Caco-2 (cell line): Measurements from ENCODE around the gene ZNF497. TPM values are rescaled to one million over a fixed set of nuclear protein-coding genes. Genes with fewer than 3 reads are reported as not detected.
A peak's percentile ranks its signal among the peaks of the same experiment; 100 is the strongest.

Experiments used
- BruUV-seq: library from RNA; stranded (reverse); fragments of 400-500 nt; replicated peaks from 2 replicates; lab custom pipeline; 2021; lab: Mats Ljungman, UMichigan
- CTCF ChIA-PET: fragments of 300-600 bp; sonication (Branson Sonifier 250); formaldehyde crosslinking; loops from one replicate; lab custom pipeline; 2022; ENCODE audit warnings: antibody characterized with exemption; lab: Charles Lee
- POLR2A ChIA-PET: fragments of 300-600 bp; sonication (Branson Sonifier 250); formaldehyde crosslinking; loops from one replicate; lab custom pipeline; 2022; ENCODE audit warnings: antibody characterized with exemption; lab: Charles Lee
- DNase-seq, 2 experiments: peaks; one replicate each; pipeline versions ENCODE4 v3.0.0 to v3.0.0-alpha.2; 2020 to 2022
- H3K27me3 ChIP-seq: replicated peaks from 2 replicates; pipeline ENCODE4 v1.6.0; 2011; ENCODE audit warnings: low read length; ENCODE audit not compliant: control insufficient read depth, insufficient read depth
- H3K36me3 ChIP-seq: 2 replicates; pipeline ENCODE4 v1.5.1; 2011; ENCODE audit warnings: low read length; ENCODE audit not compliant: control insufficient read depth, insufficient read depth
- H3K4me1 ChIP-seq: fragments of 250-450 bp; sonication (Bioruptor Pico); 2 replicates; pipeline ENCODE4 v1.5.1; 2020; ENCODE audit warnings: mild to moderate bottlenecking
- H3K4me3 ChIP-seq: 2 replicates; pipeline ENCODE4 v1.5.1; 2011; ENCODE audit warnings: low read depth, mild to moderate bottlenecking, control low read depth, low read length
- H3K9me3 ChIP-seq: fragments of 250-450 bp; sonication (Bioruptor Pico); 2 replicates; pipeline ENCODE4 v1.5.1; 2020; ENCODE audit warnings: mild to moderate bottlenecking, moderate library complexity
- H3K27ac Mint-ChIP-seq: one replicate; pipeline ENCODE4 v1.8.0; 2022; ENCODE audit warnings: mixed read lengths; ENCODE audit not compliant: unreplicated experiment
- H3K27me3 Mint-ChIP-seq: one replicate; pipeline ENCODE4 v1.8.0; 2022; ENCODE audit warnings: mixed read lengths; ENCODE audit not compliant: insufficient read depth, unreplicated experiment
- H3K36me3 Mint-ChIP-seq: one replicate; pipeline ENCODE4 v1.8.0; 2022; ENCODE audit warnings: mild to moderate bottlenecking, mixed read lengths; ENCODE audit not compliant: insufficient read depth, unreplicated experiment
- H3K4me1 Mint-ChIP-seq: one replicate; pipeline ENCODE4 v1.8.0; 2022; ENCODE audit warnings: low read depth, mixed read lengths; ENCODE audit not compliant: unreplicated experiment
- H3K4me3 Mint-ChIP-seq: one replicate; pipeline ENCODE4 v1.8.0; 2022; ENCODE audit warnings: mild to moderate bottlenecking, moderate library complexity, mixed read lengths; ENCODE audit not compliant: unreplicated experiment
- H3K9me3 Mint-ChIP-seq: one replicate; pipeline ENCODE4 v1.8.0; 2022; ENCODE audit warnings: mixed read lengths; ENCODE audit not compliant: unreplicated experiment
- CTCF ChIP-seq, 2 experiments: fragments of 200-600 bp in 1 of 2; IDR thresholded peaks; 1 replicate in 1 of 2; 2 replicates in 1 of 2; pipeline versions ENCODE4 v1.5.1 to v1.8.0; 2011 to 2022; ENCODE audit warnings: antibody characterized with exemption in 1 of 2, control low read depth in 1 of 2, inconsistent platforms in 1 of 2, low read depth in 1 of 2, low read length in 1 of 2, mild to moderate bottlenecking in 1 of 2, moderate library complexity in 1 of 2; ENCODE audit not compliant: insufficient read depth in 1 of 2, severe bottlenecking in 1 of 2, unreplicated experiment in 1 of 2
- intact Hi-C: fragments of 100-400 bp; cut with micrococcal nuclease; formaldehyde crosslinking; loops from one replicate; pipeline ENCODE4 v1.10.0; 2022; ENCODE audit not compliant: unreplicated experiment
- total RNA-seq: library from RNA; stranded (reverse); gene quantifications from 2 replicates; pipeline ENCODE4 v1.2.3, GENCODE V29; 2022

Gene ZNF497
- total RNA-seq, 1 experiment from 2014 or later: 1.7 TPM

GRCh38 chr19:58305932-58306323 lies 56.6 kb downstream of the ZNF497 start:
- Mint-ChIP-seq H3K27ac (peak overlapping the region; percentile 97), H3K4me1 (peaks cover 8% of the 10 kb centered on the region), H3K27me3 (no peaks in the 10 kb centered on the region), H3K4me3 (peak overlapping the region; percentile 93), H3K9me3 (peaks cover 13% of the 10 kb centered on the region), H3K36me3 (peaks cover 65% of the 10 kb centered on the region)
- DNase-seq: peak in 1 of 2 experiments; percentile 12
- intact Hi-C loops: loop anchor here (1.0 to 10.0 kb wide), 4 partner anchors 20 to 81 kb away; partner anchors contain the start of genes ZNF544, ZNF8, ZNF837 and ZSCAN22
- Histone ChIP-seq H3K27me3 (no peaks in the 10 kb centered on the region), H3K36me3 (peaks cover 6% of the 10 kb centered on the region), H3K4me1 (peaks cover 11% of the 10 kb centered on the region), H3K4me3 (peak overlapping the region; percentile 68), H3K9me3 (0 out of 2 replicates have a peak, but pooled peaks cover 3% of the 10 kb centered on the region)
- no TSS peak for BruUV-seq
- TF ChIP-seq CTCF (IDR thresholded peaks at IDR 0.05; ENCODE audit: insufficient read depth in 1 of 2, low read depth in 1 of 2, low read length in 1 of 2, severe bottlenecking in 1 of 2, unreplicated experiment in 1 of 2): no peak
- ChIA-PET POLR2A (interaction anchor here (1.8 kb wide), 1 partner anchor 57 kb away, joined by 8 read pairs; the partner anchor contains the start of gene ZNF497), CTCF (no interaction called here)

DNA sequence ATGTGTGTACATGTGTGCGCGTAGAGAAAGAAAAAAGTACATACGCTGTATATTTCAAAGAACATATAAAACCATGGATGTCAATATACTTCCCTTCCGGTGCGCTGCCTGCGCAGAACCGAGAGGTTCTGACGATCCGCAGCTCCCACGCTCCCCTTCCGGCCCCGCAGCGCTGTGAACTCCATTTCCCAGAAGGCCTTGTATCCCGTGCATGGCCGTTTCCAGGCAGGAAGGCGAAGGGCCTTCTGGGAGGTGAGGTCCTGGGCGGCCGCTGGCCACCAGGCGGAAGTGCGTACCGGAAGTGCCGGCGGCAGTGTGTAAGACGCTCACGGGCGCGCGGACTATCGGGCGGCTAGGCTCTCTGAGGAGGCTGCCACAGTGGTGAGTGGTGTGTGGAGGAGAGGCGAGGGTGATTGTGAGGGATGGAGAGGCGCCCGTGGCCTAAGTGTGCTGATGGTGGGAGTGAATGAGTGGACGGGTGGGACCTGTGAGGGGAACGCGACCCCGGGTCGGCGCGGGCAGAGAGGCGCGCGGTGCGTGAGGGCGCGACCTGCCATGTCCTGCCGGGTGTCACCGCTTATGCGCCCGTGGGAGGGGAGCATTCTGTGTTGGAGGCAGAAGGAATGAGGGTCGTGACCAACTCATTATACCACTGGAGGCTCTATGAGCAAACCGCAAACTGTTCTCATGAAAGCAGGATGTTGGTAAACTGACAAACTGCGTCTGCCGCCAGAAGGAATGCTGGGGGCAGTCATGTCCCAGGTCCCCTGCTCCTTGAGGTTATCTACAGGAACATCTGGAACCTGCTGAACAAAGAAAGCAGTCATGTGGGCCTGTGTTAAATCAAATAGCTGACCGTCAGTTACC lies 57.3 kb downstream of the ZNF497 start, which contains the start of gene ERVK3-1:
Gene ERVK3-1, plus strand, starts transcription at position 313 of the 867 bp plus-strand sequence. CDS start 6,792 bp downstream, outside the sequence.
- Mint-ChIP-seq H3K9me3 (peaks cover 8% of the 10 kb centered on the region), H3K27ac (peak within 1 kb of the TSS; percentile 97), H3K4me1 (peaks cover 8% of the 10 kb centered on the region), H3K27me3 (no peaks in the 10 kb centered on the region), H3K36me3 (peaks cover 67% of the 10 kb centered on the region), H3K4me3 (peak within 1 kb of the TSS; percentile 93)
- H3K27me3 ChIP-seq: no peaks in the 10 kb centered on the region
- intact Hi-C loops: loop anchor here (1.0 to 10.0 kb wide), 4 partner anchors 21 to 80 kb away; partner anchors contain the start of genes ZNF544, ZNF8, ZNF837 and ZSCAN22
- H3K9me3 ChIP-seq: 0 out of 2 replicates have a peak, but pooled peaks cover 3% of the 10 kb centered on the region
- POLR2A ChIA-PET: interaction anchor here (0.6 to 1.8 kb wide), 2 partner anchors 26 to 57 kb away, joined by 3 to 8 read pairs; partner anchors contain the start of genes ZNF497 and ZNF8
- no TSS peak for BruUV-seq
- no peak for TF ChIP-seq CTCF (IDR thresholded peaks at IDR 0.05; ENCODE audit: insufficient read depth in 1 of 2, low read depth in 1 of 2, low read length in 1 of 2, severe bottlenecking in 1 of 2, unreplicated experiment in 1 of 2)
- peaks cover 11% of the 10 kb centered on the region for H3K4me1 ChIP-seq
- peak; percentile 94 to 95 for DNase-seq
- CTCF ChIA-PET: no interaction called here
- peak within 1 kb of the TSS; percentile 68 for H3K4me3 ChIP-seq
- H3K36me3 ChIP-seq: peaks cover 10% of the 10 kb centered on the region

DNA sequence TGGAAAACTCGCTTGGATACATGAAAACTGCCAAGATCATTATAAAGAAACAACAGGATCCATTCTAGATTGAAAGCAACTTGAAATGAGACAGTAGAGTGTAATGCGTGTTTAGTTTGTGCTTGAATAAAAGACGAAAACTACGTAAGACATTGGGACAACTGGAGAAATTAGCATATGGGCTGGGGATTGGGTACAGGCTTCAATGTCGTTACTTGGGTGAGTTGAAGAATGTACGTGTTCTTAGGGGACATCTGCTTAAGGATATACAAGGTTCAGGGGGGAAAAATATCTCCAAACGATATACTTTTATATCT lies 57.8 kb downstream of the ZNF497 start:
- no TSS peak for BruUV-seq
- H3K4me3 Mint-ChIP-seq: peak overlapping the region; percentile 93
- H3K9me3 Mint-ChIP-seq: peaks cover 2% of the 10 kb centered on the region
- ChIA-PET CTCF (no interaction called here), POLR2A (interaction anchor here (0.5 to 1.8 kb wide), 3 partner anchors 26 to 81 kb away, joined by 3 to 8 read pairs (median 3); partner anchors contain the start of genes ZNF497 and ZNF8)
- intact Hi-C loops: loop anchor here (1.0 to 10.0 kb wide), 4 partner anchors 22 to 80 kb away; partner anchors contain the start of genes ZNF544, ZNF8, ZNF837 and ZSCAN22
- Histone ChIP-seq H3K4me3 (peak overlapping the region; percentile 68), H3K9me3 (0 out of 2 replicates have a peak, but pooled peaks cover 3% of the 10 kb centered on the region), H3K36me3 (peaks cover 10% of the 10 kb centered on the region), H3K27me3 (no peaks in the 10 kb centered on the region), H3K4me1 (peaks cover 11% of the 10 kb centered on the region)
- peaks cover 66% of the 10 kb centered on the region for H3K36me3 Mint-ChIP-seq
- H3K27me3 Mint-ChIP-seq: no peaks in the 10 kb centered on the region
- peaks cover 8% of the 10 kb centered on the region for H3K4me1 Mint-ChIP-seq
- TF ChIP-seq CTCF (IDR thresholded peaks at IDR 0.05; ENCODE audit: insufficient read depth in 1 of 2, low read depth in 1 of 2, low read length in 1 of 2, severe bottlenecking in 1 of 2, unreplicated experiment in 1 of 2): no peak
- H3K27ac Mint-ChIP-seq: peak overlapping the region; percentile 97
- DNase-seq: no peak
